Measurements from ENCODE around the gene MSRB3. TPM values are rescaled to one million over a fixed set of nuclear protein-coding genes. Genes with fewer than 3 reads are reported as not detected.

The MSRB3 gene
- total RNA-seq, 1 experiment from 2014 or later = 1.1 TPM

GRCh38 chr12:65238609-65239008 lies 39.9 kb upstream of the MSRB3 start:
- Histone ChIP-seq H3K56ac (ENCODE audit: insufficient read length, low read depth, low read length) (no peak overlapping the region), H2BK5ac (ENCODE audit: insufficient read length, low read length) (no peak overlapping the region), H3K4me2 (ENCODE audit: insufficient read depth, insufficient read length, low read length) (no peak overlapping the region), H4K91ac (ENCODE audit: insufficient read length, low read depth, low read length) (no peak overlapping the region), H3K9ac (ENCODE audit: extremely low read depth, insufficient read length, low read length) (no peak overlapping the region), H3K4ac (ENCODE audit: low read depth, low read length) (no peak overlapping the region), H3K18ac (ENCODE audit: insufficient read length, low read depth, low read length) (no peak overlapping the region), H2BK12ac (ENCODE audit: insufficient read length, low read depth, low read length) (no peak overlapping the region), H2AK5ac (ENCODE audit: insufficient read length, low read length) (no peak overlapping the region), H3K14ac (ENCODE audit: insufficient read depth, low read length) (no peak overlapping the region), H2BK20ac (ENCODE audit: low read depth, low read length, poor library complexity, severe bottlenecking) (no peak overlapping the region), H2BK120ac (ENCODE audit: low read depth, low read length, poor library complexity, severe bottlenecking) (no peak overlapping the region), H3T11ph (ENCODE audit: low read length) (no peak overlapping the region), H2AFZ (ENCODE audit: low read length) (no peak overlapping the region), H3K23ac (ENCODE audit: insufficient read length, low read depth, low read length) (no peak overlapping the region), H3K9me3 (ENCODE audit: control insufficient read depth, low read depth, low read length) (no peaks in the 10 kb centered on the region), H4K5ac (ENCODE audit: insufficient read length, low read depth, low read length) (no peak overlapping the region), H4K8ac (replicated peaks; ENCODE audit: insufficient read length, low read depth, low read length) (no peak overlapping the region), H2BK15ac (ENCODE audit: low read depth, low read length) (no peak overlapping the region), H3K27me3 (ENCODE audit: insufficient read depth, low read length) (no peaks in the 10 kb centered on the region), H3K79me2 (ENCODE audit: insufficient read depth, low read length) (no peaks in the 10 kb centered on the region), H3K23me2 (ENCODE audit: insufficient read length, low read depth, low read length, poor library complexity, severe bottlenecking) (no peaks in the 10 kb centered on the region), H3K4me1 (ENCODE audit: insufficient read depth, low read length) (no peaks in the 10 kb centered on the region), H4K20me1 (ENCODE audit: control insufficient read depth, insufficient read depth, insufficient read length) (no peaks in the 10 kb centered on the region), H3K27ac (ENCODE audit: insufficient read length, low read depth, low read length) (no peak overlapping the region), H3K79me1 (ENCODE audit: insufficient read depth, low read depth, low read length, poor library complexity, severe bottlenecking) (no peaks in the 10 kb centered on the region)
- H3K9me3 Mint-ChIP-seq = no peaks in the 10 kb centered on the region
- DNase-seq = no peak
- no CpG with 5 or more reads among the region's 3 CpGs for WGBS (ENCODE audit: extremely low coverage, insufficient read length, low lambda C conversion rate)
- no peak overlapping the region for H3K4me3 Mint-ChIP-seq
- no peaks in the 10 kb centered on the region for H3K27me3 Mint-ChIP-seq (ENCODE audit: low read depth)
- H3K4me1 Mint-ChIP-seq = peaks cover 1 to 2% of the 10 kb centered on the region in 2 experiments
- no peak for TF ChIP-seq CTCF (conservative IDR thresholded peaks at IDR 0.05)
- no peak overlapping the region; a peak in 1 of 7 replicates for H3K27ac Mint-ChIP-seq
- H3K36me3 Mint-ChIP-seq (ENCODE audit: insufficient read depth in 1 of 3, low read depth in 3 of 3) = peaks cover 1 to 28% (median 28%) of the 10 kb centered on the region in 3 experiments; a peak in 5 of 7 replicates
